Gastroesophageal sphincter (tissue), 3 donors: Measurements from ENCODE around the gene DNM3.

Source experiments
- EP300 ChIP-seq: sonication (generic); formaldehyde crosslinking; IDR thresholded peaks from one replicate; pipeline ENCODE4 v1.6.1; 2017; ENCODE audit warnings: antibody characterized with exemption, mild to moderate bottlenecking
- POLR2A ChIP-seq, 2 donors: fragments of 450-650 bp; IDR thresholded peaks; one replicate each; pipeline ENCODE4 v1.6.1; 2017; ENCODE audit warnings: antibody characterized with exemption in 2 of 2, mild to moderate bottlenecking in 2 of 2, moderate library complexity in 1 of 2
- TF ChIP-seq, protein P1 (sequence below), 4 experiments: fragments of 200-600 bp in 2 of 4; fragments of 450-650 bp in 2 of 4; sonication (generic) in 1 of 4; IDR thresholded peaks; one replicate each; pipeline ENCODE4 v1.5.1; 2017 to 2019; ENCODE audit warnings: antibody characterized with exemption in 4 of 4, mild to moderate bottlenecking in 2 of 4, moderate library complexity in 2 of 4

DNA sequence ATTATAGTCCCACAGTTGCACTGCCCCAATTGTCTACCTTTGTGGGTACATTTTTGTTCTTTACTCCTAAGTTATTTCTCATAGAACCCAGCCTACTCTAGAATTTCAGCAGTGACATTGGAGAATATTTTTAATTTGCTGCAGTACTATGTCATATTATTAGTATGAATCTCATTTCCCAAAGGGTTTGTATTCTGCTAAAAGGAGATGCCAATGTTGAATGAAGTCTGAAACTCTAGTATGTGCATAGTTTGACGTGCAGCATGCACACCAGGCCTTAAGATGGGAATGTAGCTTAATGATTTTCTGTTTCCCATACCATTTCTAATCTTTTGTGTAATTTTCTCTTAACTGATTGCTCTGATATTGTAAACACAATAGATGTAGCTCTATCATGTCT lies 568.7 kb downstream of the DNM3 start:
- TF ChIP-seq, protein P1, sequence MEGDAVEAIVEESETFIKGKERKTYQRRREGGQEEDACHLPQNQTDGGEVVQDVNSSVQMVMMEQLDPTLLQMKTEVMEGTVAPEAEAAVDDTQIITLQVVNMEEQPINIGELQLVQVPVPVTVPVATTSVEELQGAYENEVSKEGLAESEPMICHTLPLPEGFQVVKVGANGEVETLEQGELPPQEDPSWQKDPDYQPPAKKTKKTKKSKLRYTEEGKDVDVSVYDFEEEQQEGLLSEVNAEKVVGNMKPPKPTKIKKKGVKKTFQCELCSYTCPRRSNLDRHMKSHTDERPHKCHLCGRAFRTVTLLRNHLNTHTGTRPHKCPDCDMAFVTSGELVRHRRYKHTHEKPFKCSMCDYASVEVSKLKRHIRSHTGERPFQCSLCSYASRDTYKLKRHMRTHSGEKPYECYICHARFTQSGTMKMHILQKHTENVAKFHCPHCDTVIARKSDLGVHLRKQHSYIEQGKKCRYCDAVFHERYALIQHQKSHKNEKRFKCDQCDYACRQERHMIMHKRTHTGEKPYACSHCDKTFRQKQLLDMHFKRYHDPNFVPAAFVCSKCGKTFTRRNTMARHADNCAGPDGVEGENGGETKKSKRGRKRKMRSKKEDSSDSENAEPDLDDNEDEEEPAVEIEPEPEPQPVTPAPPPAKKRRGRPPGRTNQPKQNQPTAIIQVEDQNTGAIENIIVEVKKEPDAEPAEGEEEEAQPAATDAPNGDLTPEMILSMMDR (IDR thresholded peaks at IDR 0.05), result no peak
- TF ChIP-seq POLR2A (IDR thresholded peaks at IDR 0.05), result no peak
- TF ChIP-seq EP300, result no peak
